ENCODE data around the gene AQP3. TPM values are rescaled to one million over a fixed set of nuclear protein-coding genes. Genes with fewer than 3 reads are reported as not detected.
"Not testable (repeated sequence)": the region's sequence is repeated elsewhere in the genome, so short reads cannot be mapped to it uniquely, and the experiment has no call there.

AQP3 gene
- total and polyA plus RNA-seq, 7 experiments from 2014 or later, result 53.3 to 252 (median 114) TPM

- H3K9me3 Mint-ChIP-seq; H3K4me3 ChIP-seq (ENCODE audit: low read length); H3K9me3 ChIP-seq (ENCODE audit: control insufficient read depth in 2 of 3, low read length in 3 of 3); H3K36me3 Mint-ChIP-seq; DNase-seq; H3K36me3 ChIP-seq (ENCODE audit: control insufficient read depth in 2 of 3, insufficient read depth in 3 of 3, low read length in 3 of 3); H3K27me3 Mint-ChIP-seq; intact Hi-C loops (cut with micrococcal nuclease); H3K27me3 ChIP-seq (ENCODE audit: control insufficient read depth in 2 of 2, insufficient read depth in 2 of 2, low read length in 2 of 2): not testable (repeated sequence)
- H3K27ac ChIP-seq (ENCODE audit: low read depth, low read length), result peak overlapping the region; percentile 37
- peaks cover 46 to 62% of the 10 kb centered on the region in 2 donors for H3K4me1 ChIP-seq (ENCODE audit: control insufficient read depth in 2 of 2, insufficient read depth in 2 of 2, low read length in 2 of 2)
- POLR2A ChIA-PET, result interaction anchor here (0.9 to 2.8 kb wide), 5 partner anchors 9 to 40 kb away, joined by 3 to 11 read pairs (median 5); no protein-coding TSS in a partner anchor
- peak overlapping the region in 9 of 10 donors; percentile 30 to 72 (median 68) for H3K4me3 Mint-ChIP-seq
- H3K4me1 Mint-ChIP-seq, result peaks cover 49 to 68% (median 64%) of the 10 kb centered on the region in 7 donors
- CTCF ChIA-PET, result interaction anchor here (1.2 to 8.5 kb wide), 6 partner anchors 9 to 51 kb away, joined by 3 to 134 read pairs (median 16); partner anchors contain the start of genes AQP7 and NOL6
- ATAC-seq, result peak; percentile 8
- H3K27ac Mint-ChIP-seq, result peak overlapping the region; percentile 68 to 95 (median 87)
Measured at GRCh38 chr9:33454661-33455026, 7.3 kb upstream of the AQP3 start.

- Histone ChIP-seq H3K9me3 (ENCODE audit: control insufficient read depth in 2 of 3, low read length in 3 of 3) (no peaks in the 10 kb centered on the region), H3K4me3 (ENCODE audit: low read length) (no peak overlapping the region), H3K27ac (ENCODE audit: low read depth, low read length) (peak overlapping the region; percentile 37), H3K27me3 (ENCODE audit: control insufficient read depth in 2 of 2, insufficient read depth in 2 of 2, low read length in 2 of 2) (no peaks in the 10 kb centered on the region), H3K36me3 (ENCODE audit: control insufficient read depth in 2 of 3, insufficient read depth in 3 of 3, low read length in 3 of 3) (no peaks in the 10 kb centered on the region), H3K4me1 (ENCODE audit: control insufficient read depth in 2 of 2, insufficient read depth in 2 of 2, low read length in 2 of 2) (peaks cover 42 to 58% of the 10 kb centered on the region in 2 donors)
- peak overlapping the region; percentile 68 to 95 (median 87) for H3K27ac Mint-ChIP-seq
- CTCF ChIA-PET, result interaction anchor here (0.6 to 8.5 kb wide), 8 partner anchors 9 to 51 kb away, joined by 3 to 134 read pairs (median 8); partner anchors contain the start of genes AQP7 and NOL6
- POLR2A ChIA-PET, result interaction anchor here (0.9 to 2.8 kb wide), 7 partner anchors 9 to 74 kb away, joined by 3 to 11 read pairs (median 5); no protein-coding TSS in a partner anchor
- H3K9me3 Mint-ChIP-seq, result no peaks in the 10 kb centered on the region
- peaks cover 44 to 66% (median 59%) of the 10 kb centered on the region in 7 donors for H3K4me1 Mint-ChIP-seq
- no peak for DNase-seq
- H3K36me3 Mint-ChIP-seq, result peaks cover 0 to 4% (median 0%) of the 10 kb centered on the region in 5 donors
- intact Hi-C loops (cut with micrococcal nuclease), result no loop called here
- no peak for ATAC-seq
- H3K4me3 Mint-ChIP-seq, result peak overlapping the region; percentile 30 to 72 (median 67)
- H3K27me3 Mint-ChIP-seq, result no peaks in the 10 kb centered on the region
Measured at GRCh38 chr9:33453999-33454660, 6.7 kb upstream of the AQP3 start.

- H3K36me3 Mint-ChIP-seq, result peaks cover 0 to 4% (median 0%) of the 10 kb centered on the region in 5 donors
- Histone ChIP-seq H3K27ac (ENCODE audit: low read depth, low read length) (peak overlapping the region; percentile 37), H3K9me3 (ENCODE audit: control insufficient read depth in 2 of 3, low read length in 3 of 3) (no peaks in the 10 kb centered on the region), H3K27me3 (ENCODE audit: control insufficient read depth in 2 of 2, insufficient read depth in 2 of 2, low read length in 2 of 2) (no peaks in the 10 kb centered on the region), H3K4me3 (ENCODE audit: low read length) (no peak overlapping the region), H3K36me3 (ENCODE audit: control insufficient read depth in 2 of 3, insufficient read depth in 3 of 3, low read length in 3 of 3) (no peaks in the 10 kb centered on the region), H3K4me1 (ENCODE audit: control insufficient read depth in 2 of 2, insufficient read depth in 2 of 2, low read length in 2 of 2) (peaks cover 37 to 54% of the 10 kb centered on the region in 2 donors)
- peaks cover 41 to 62% (median 55%) of the 10 kb centered on the region in 7 donors for H3K4me1 Mint-ChIP-seq
- peak overlapping the region; percentile 59 to 95 (median 83) for H3K27ac Mint-ChIP-seq
- ATAC-seq (no peak), DNase-seq (no peak)
- H3K4me3 Mint-ChIP-seq, result peak overlapping the region in 7 of 10 donors; percentile 18 to 68 (median 63)
- H3K9me3 Mint-ChIP-seq, result no peaks in the 10 kb centered on the region
- intact Hi-C loops (cut with micrococcal nuclease), result no loop called here
- POLR2A ChIA-PET, result interaction anchor here (0.9 to 2.8 kb wide), 9 partner anchors 9 to 163 kb away, joined by 3 to 11 read pairs (median 5); partner anchors contain the start of genes NFX1 and NOL6
- no peaks in the 10 kb centered on the region for H3K27me3 Mint-ChIP-seq
- CTCF ChIA-PET, result interaction anchor here (0.5 to 8.5 kb wide), 15 partner anchors 7 to 323 kb away, joined by 3 to 134 read pairs (median 3); partner anchors contain the start of genes AQP7 and NOL6
Measured at GRCh38 chr9:33453286-33453860, 6.0 kb upstream of the AQP3 start.

- DNase-seq (peak in 4 of 9 donors; percentile 25 to 51 (median 40)), ATAC-seq (peak; percentile 63)
- peaks cover 40 to 64% (median 56%) of the 10 kb centered on the region in 7 donors for H3K4me1 Mint-ChIP-seq
- peaks cover 0 to 4% (median 0%) of the 10 kb centered on the region in 5 donors for H3K36me3 Mint-ChIP-seq
- no peaks in the 10 kb centered on the region for H3K9me3 Mint-ChIP-seq
- no peaks in the 10 kb centered on the region for H3K9me3 ChIP-seq (ENCODE audit: control insufficient read depth in 2 of 3, low read length in 3 of 3)
- H3K27me3 ChIP-seq (ENCODE audit: control insufficient read depth in 2 of 2, insufficient read depth in 2 of 2, low read length in 2 of 2), result no peaks in the 10 kb centered on the region
- intact Hi-C loops (cut with micrococcal nuclease), result loop anchor here in 1 of 2 donors (1.0 kb wide), 1 partner anchor 50 kb away; no protein-coding TSS in a partner anchor
- peak overlapping the region; percentile 37 for H3K27ac ChIP-seq (ENCODE audit: low read depth, low read length)
- H3K4me1 ChIP-seq (ENCODE audit: control insufficient read depth in 2 of 2, insufficient read depth in 2 of 2, low read length in 2 of 2), result peaks cover 39 to 56% of the 10 kb centered on the region in 2 donors
- ChIA-PET CTCF (interaction anchor here (0.5 to 8.5 kb wide), 14 partner anchors 8 to 375 kb away, joined by 3 to 134 read pairs (median 5); partner anchors contain the start of genes AQP7 and NOL6), POLR2A (interaction anchor here (0.9 to 2.8 kb wide), 9 partner anchors 9 to 163 kb away, joined by 3 to 11 read pairs (median 5); partner anchors contain the start of genes NFX1 and NOL6)
- no peak overlapping the region for H3K4me3 ChIP-seq (ENCODE audit: low read length)
- H3K4me3 Mint-ChIP-seq, result peak overlapping the region in 5 of 10 donors; percentile 25 to 67 (median 36)
- H3K27me3 Mint-ChIP-seq, result no peaks in the 10 kb centered on the region
- H3K27ac Mint-ChIP-seq, result peak overlapping the region in 8 of 9 donors; percentile 59 to 95 (median 82)
- H3K36me3 ChIP-seq (ENCODE audit: control insufficient read depth in 2 of 3, insufficient read depth in 3 of 3, low read length in 3 of 3), result no peaks in the 10 kb centered on the region
Measured at GRCh38 chr9:33452828-33453271, 5.5 kb upstream of the AQP3 start.

GRCh38 chr9:33450621-33451146 lies 3.3 kb upstream of the AQP3 start:
- H3K4me3 ChIP-seq (ENCODE audit: low read length), result no peak overlapping the region
- Mint-ChIP-seq H3K4me1 (peaks cover 40 to 65% (median 56%) of the 10 kb centered on the region in 7 donors), H3K4me3 (peak overlapping the region in 1 of 10 donors; percentile 45), H3K27me3 (no peaks in the 10 kb centered on the region), H3K36me3 (peaks cover 0 to 4% (median 0%) of the 10 kb centered on the region in 5 donors), H3K27ac (peak overlapping the region in 6 of 9 donors; percentile 14 to 82 (median 48)), H3K9me3 (no peaks in the 10 kb centered on the region)
- no peaks in the 10 kb centered on the region for H3K36me3 ChIP-seq (ENCODE audit: control insufficient read depth in 2 of 3, insufficient read depth in 3 of 3, low read length in 3 of 3)
- DNase-seq, result no peak
- peaks cover 42 to 46% of the 10 kb centered on the region in 2 donors for H3K4me1 ChIP-seq (ENCODE audit: control insufficient read depth in 2 of 2, insufficient read depth in 2 of 2, low read length in 2 of 2)
- ChIA-PET POLR2A (interaction anchor here (1.0 to 2.6 kb wide), 3 partner anchors 9 to 22 kb away, joined by 3 to 17 read pairs (median 4); partner anchors contain the start of gene NOL6), CTCF (interaction anchor here (0.6 to 8.5 kb wide), 5 partner anchors 16 to 76 kb away, joined by 3 to 134 read pairs (median 4); partner anchors contain the start of gene NOL6)
- no peaks in the 10 kb centered on the region for H3K9me3 ChIP-seq (ENCODE audit: control insufficient read depth in 2 of 3, low read length in 3 of 3)
- no peak overlapping the region for H3K27ac ChIP-seq (ENCODE audit: low read depth, low read length)
- no peak for ATAC-seq
- H3K27me3 ChIP-seq (ENCODE audit: control insufficient read depth in 2 of 2, insufficient read depth in 2 of 2, low read length in 2 of 2), result no peaks in the 10 kb centered on the region
- intact Hi-C loops (cut with micrococcal nuclease), result no loop called here

GRCh38 chr9:33449715-33450114 lies 2.3 kb upstream of the AQP3 start:
- ATAC-seq (no peak), DNase-seq (no peak)
- peaks cover 0 to 2% (median 0%) of the 10 kb centered on the region in 11 donors for H3K9me3 Mint-ChIP-seq
- H3K36me3 Mint-ChIP-seq, result peaks cover 0 to 9% (median 2%) of the 10 kb centered on the region in 5 donors
- peak overlapping the region in 3 of 9 donors; percentile 63 to 94 (median 68) for H3K27ac Mint-ChIP-seq
- Histone ChIP-seq H3K9me3 (ENCODE audit: control insufficient read depth in 2 of 3, low read length in 3 of 3) (no peaks in the 10 kb centered on the region), H3K27me3 (ENCODE audit: control insufficient read depth in 2 of 2, insufficient read depth in 2 of 2, low read length in 2 of 2) (no peaks in the 10 kb centered on the region), H3K4me3 (ENCODE audit: low read length) (no peak overlapping the region), H3K36me3 (ENCODE audit: control insufficient read depth in 2 of 3, insufficient read depth in 3 of 3, low read length in 3 of 3) (no peaks in the 10 kb centered on the region), H3K27ac (ENCODE audit: low read depth, low read length) (no peak overlapping the region), H3K4me1 (ENCODE audit: control insufficient read depth in 2 of 2, insufficient read depth in 2 of 2, low read length in 2 of 2) (peaks cover 50 to 51% of the 10 kb centered on the region in 2 donors)
- no peaks in the 10 kb centered on the region for H3K27me3 Mint-ChIP-seq
- intact Hi-C loops (cut with micrococcal nuclease), result no loop called here
- H3K4me1 Mint-ChIP-seq, result peaks cover 45 to 71% (median 61%) of the 10 kb centered on the region in 7 donors
- ChIA-PET CTCF (interaction anchor here (1.1 to 8.5 kb wide), 3 partner anchors 12 to 35 kb away, joined by 3 to 134 read pairs (median 52); no protein-coding TSS in a partner anchor), POLR2A (interaction anchor here (0.8 to 2.6 kb wide), 2 partner anchors 17 to 23 kb away, joined by 3 to 17 read pairs; partner anchors contain the start of gene NOL6)
- H3K4me3 Mint-ChIP-seq, result peak overlapping the region in 1 of 10 donors; percentile 16

All from naive thymus-derived CD4-positive, alpha-beta T cell (primary cell).